Middle frontal gyrus (tissue), 1 donor: Measurements from ENCODE around the gene SARDH.

Source experiments
- DNase-seq: peaks from one replicate; pipeline ENCODE4 v3.0.0-alpha.2; 2015; ENCODE audit warnings: low spot score; ENCODE audit errors: extremely low spot score

Gene SARDH

GRCh38 chr9:133715866-133716563, 22.1 kb downstream of the SARDH start:
- DNase-seq: no peak

- DNase-seq: no peak
Observed at GRCh38 chr9:133715295-133715865, 22.8 kb downstream of the SARDH start.

- DNase-seq: no peak
Observed at GRCh38 chr9:133714606-133715294, 23.4 kb downstream of the SARDH start.

- no peak for DNase-seq
Observed at GRCh38 chr9:133713960-133714495, 24.1 kb downstream of the SARDH start.

- DNase-seq: no peak
Observed at GRCh38 chr9:133713150-133713959, 24.8 kb downstream of the SARDH start.

- no peak for DNase-seq
Observed at GRCh38 chr9:133712221-133713100, 25.7 kb downstream of the SARDH start.

- no peak for DNase-seq
Observed at GRCh38 chr9:133711428-133712220, 26.5 kb downstream of the SARDH start.

GRCh38 chr9:133710661-133711427, 27.3 kb downstream of the SARDH start:
- no peak for DNase-seq

- no peak for DNase-seq
Observed at GRCh38 chr9:133709691-133710571, 28.2 kb downstream of the SARDH start.

- DNase-seq: no peak
Observed at GRCh38 chr9:133709015-133709611, 29.0 kb downstream of the SARDH start.

- no peak for DNase-seq
Observed at GRCh38 chr9:133708246-133709014, 29.7 kb downstream of the SARDH start.

GRCh38 chr9:133707763-133708245, 30.3 kb downstream of the SARDH start:
- DNase-seq: no peak

GRCh38 chr9:133707065-133707762, 30.9 kb downstream of the SARDH start:
- DNase-seq: no peak

GRCh38 chr9:133706307-133707050, 31.7 kb downstream of the SARDH start:
- DNase-seq: no peak

- no peak for DNase-seq
Observed at GRCh38 chr9:133705576-133705975, 32.6 kb downstream of the SARDH start.
